Stimulated activated CD4-positive, alpha-beta T cell treated with anti-CD3 and anti-CD28 coated beads, Interleukin-1b, Interleukin-23, amount 100 ng/mL, for 1 hour (primary cell): ENCODE data around the gene MRPL49.
"Not testable (repeated sequence)": the region's sequence is repeated elsewhere in the genome, so short reads cannot be mapped to it uniquely, and the experiment has no call there.

Source experiments
- DNase-seq, 2 donors: peaks; one replicate each; pipeline ENCODE4 v3.0.0-alpha.2; 2020; ENCODE audit warnings: low read depth in 2 of 2

Gene MRPL49

DNA sequence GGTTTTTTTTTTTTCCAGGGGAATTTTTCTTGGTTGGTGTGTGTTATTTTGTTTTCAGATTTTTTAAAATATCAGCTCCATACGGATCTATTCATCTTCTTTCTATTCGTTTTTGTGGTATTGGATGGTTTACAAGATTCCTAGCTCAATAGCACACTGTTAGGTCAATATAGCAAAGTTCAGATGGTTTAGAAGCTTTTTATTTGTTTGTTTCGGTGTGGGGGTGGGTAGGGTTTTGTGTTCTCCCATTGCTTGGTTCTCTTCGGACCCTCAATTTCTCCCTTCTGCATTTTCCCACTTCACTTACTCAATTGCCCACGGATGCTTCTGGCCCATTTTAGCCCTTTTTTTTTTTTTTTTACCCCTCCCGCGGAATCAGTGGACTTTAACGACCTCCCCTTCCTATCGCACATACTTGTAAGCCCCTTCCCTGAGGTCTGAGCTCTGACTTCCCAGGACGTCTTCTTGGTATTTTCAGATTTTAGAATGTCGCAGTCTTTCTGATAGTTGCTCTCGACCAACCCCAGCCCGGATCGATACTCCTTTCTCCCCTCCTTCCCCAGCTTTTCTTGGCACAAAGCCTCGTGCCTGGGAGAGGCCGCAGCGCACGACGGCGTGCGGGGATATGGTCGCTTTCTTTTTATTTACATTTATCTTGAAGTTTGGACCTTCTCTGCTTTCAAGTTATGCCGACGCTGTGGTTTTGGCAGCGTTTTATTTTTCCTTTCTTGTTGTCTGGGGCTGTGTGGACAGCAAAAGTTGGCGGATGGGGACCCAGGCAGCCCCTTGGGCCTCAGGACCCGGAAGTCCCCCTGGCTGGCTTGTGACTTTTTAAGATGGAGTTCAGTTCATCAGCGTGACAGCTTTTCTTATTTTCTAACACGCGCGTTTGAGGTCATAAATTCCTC lies 43.5 kb downstream of the MRPL49 start:
- no peak for DNase-seq

DNA sequence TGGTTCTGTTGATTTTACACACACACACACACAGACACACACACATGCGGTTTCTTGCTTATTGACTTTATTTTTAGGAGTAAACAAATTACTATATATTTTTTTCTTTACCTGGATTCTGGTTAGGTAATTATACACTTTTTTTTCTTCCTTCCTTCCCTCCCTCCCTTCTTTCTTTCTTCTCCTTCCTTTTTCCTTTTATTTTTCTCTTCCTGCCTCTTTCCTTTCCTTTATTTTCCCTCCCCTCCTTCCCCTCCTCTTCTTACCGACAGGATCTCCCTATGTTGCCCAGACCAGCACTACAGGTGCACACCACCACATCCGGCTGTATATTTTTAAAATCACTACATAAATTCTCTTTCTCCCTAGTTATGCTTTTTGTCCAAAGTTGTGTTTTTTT lies 44.8 kb downstream of the MRPL49 start:
- no peak for DNase-seq

DNA sequence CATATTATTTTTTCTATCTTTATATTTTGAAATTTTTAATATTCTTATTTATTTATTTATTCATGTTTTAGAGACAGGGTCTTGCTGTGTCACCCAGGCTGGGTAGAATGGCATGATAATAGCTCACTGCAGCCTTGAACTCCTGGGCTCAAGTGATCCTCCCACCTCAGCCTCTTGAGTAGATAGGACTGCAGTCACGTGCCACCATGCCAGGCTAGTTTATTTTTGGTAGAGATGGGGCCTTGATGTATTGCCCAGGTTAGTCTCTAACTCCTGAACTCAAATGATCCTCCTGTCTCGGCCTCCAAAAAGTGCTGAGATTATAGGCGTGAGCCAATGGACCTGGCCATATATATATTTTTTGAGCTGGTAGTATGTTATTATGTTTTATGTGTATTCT lies 45.5 kb downstream of the MRPL49 start:
- DNase-seq: no peak

DNA sequence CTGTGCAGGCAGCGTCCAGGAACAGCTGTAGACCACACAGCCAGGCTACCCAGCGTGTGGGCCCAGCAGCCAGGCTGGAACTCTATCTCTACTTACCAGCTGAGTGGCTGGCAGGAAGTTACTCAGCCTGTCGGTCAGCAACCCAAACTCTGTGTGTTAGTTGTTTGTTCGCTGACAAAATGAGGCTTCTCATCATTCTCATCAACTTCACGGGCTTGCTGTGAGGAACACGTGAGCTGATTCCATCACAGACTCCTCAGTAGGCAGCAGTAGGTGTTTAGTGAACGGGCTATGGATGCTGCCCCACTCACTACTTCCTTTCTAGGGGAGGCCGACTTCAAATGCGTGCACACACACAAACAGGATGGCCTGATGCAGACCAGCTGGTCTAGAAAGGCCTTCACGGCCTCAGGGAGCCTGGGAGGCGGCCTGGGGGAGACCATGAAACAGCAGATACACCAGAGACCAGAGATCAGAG lies 47.1 kb downstream of the MRPL49 start:
- no peak for DNase-seq

DNA sequence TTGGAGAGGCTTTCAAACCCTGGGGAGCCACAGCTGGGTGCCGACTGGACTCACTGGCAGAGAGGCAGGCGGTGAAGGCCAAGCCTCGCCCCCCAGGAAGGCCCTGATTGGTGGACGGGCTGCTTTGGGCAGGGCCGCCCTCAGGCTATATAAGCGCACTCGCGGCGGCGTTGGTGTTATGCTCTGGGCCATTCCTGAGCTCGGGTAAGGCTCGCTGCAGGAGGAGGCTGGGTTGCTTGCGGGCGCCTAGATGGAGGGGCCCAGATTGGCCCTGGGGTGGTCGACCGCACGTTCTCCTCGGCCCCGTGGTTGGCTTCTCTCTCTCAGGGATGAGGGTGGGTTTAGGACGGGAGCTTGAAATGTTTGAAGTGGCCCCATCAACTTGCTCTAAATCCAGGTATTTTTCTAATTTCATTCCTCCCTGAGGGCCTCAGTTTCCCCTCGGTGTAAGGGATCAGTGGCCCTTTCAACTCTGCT lies 48.0 kb downstream of the MRPL49 start, which contains the start of gene SPDYC:
Gene SPDYC, plus strand, starts transcription at position 176 of the 477 bp plus-strand sequence. CDS start 1,125 bp downstream, outside the sequence.
- DNase-seq: no peak

DNA sequence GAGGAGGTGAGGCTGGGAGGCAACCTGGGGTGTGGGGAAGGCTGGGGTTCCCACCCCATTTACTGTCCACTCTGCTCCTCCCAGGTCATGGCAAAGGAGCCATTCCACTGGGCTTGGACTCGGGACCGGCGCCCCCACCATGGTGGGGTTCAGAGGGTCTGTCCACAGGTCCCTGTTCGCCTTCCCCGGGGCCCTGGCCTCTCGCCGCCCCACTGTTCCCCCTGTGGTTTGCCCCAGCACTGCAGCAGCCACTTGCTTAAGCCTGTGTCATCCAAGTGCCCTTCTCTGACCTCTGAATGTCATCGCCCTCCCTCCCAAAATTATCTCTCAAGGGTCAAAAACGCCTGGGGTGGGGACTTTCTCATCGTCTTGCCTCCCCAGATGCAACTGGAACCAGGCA lies 50.5 kb downstream of the MRPL49 start:
- no peak for DNase-seq

DNA sequence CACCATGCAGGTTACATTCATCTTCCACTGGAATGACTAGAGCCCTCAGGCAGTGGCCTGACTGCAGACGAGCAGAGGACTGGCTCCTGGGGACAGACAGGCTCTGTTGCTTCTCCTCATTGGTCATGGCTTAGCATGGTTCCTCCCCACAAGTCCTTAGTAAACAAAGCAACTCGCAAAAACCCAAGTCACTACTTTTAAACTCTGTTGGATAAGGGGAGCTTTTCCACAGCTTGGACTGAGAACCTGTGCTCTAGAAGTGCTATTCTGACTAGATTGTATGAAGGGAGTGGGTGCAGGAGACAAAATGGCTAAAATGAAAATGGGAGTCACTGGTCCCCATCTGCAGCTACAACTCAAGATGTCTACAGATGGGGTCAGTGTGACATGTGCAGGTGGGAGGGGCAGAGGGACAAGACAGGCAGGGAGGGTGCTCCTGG lies 52.5 kb downstream of the MRPL49 start:
- not testable (repeated sequence) for DNase-seq
